DMS53 treated with DMSO at 0.1 percent for 48 hours (cell line): ENCODE results near the gene TTLL5.

ENCODE experiments used
- DNase-seq: peaks from one replicate; lab custom pipeline; 2025; ENCODE audit not compliant: unreplicated experiment; lab: John Stamatoyannopoulos, UW

TTLL5 gene, protein sequence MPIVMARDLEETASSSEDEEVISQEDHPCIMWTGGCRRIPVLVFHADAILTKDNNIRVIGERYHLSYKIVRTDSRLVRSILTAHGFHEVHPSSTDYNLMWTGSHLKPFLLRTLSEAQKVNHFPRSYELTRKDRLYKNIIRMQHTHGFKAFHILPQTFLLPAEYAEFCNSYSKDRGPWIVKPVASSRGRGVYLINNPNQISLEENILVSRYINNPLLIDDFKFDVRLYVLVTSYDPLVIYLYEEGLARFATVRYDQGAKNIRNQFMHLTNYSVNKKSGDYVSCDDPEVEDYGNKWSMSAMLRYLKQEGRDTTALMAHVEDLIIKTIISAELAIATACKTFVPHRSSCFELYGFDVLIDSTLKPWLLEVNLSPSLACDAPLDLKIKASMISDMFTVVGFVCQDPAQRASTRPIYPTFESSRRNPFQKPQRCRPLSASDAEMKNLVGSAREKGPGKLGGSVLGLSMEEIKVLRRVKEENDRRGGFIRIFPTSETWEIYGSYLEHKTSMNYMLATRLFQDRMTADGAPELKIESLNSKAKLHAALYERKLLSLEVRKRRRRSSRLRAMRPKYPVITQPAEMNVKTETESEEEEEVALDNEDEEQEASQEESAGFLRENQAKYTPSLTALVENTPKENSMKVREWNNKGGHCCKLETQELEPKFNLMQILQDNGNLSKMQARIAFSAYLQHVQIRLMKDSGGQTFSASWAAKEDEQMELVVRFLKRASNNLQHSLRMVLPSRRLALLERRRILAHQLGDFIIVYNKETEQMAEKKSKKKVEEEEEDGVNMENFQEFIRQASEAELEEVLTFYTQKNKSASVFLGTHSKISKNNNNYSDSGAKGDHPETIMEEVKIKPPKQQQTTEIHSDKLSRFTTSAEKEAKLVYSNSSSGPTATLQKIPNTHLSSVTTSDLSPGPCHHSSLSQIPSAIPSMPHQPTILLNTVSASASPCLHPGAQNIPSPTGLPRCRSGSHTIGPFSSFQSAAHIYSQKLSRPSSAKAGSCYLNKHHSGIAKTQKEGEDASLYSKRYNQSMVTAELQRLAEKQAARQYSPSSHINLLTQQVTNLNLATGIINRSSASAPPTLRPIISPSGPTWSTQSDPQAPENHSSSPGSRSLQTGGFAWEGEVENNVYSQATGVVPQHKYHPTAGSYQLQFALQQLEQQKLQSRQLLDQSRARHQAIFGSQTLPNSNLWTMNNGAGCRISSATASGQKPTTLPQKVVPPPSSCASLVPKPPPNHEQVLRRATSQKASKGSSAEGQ (N-terminal part only)

DNA sequence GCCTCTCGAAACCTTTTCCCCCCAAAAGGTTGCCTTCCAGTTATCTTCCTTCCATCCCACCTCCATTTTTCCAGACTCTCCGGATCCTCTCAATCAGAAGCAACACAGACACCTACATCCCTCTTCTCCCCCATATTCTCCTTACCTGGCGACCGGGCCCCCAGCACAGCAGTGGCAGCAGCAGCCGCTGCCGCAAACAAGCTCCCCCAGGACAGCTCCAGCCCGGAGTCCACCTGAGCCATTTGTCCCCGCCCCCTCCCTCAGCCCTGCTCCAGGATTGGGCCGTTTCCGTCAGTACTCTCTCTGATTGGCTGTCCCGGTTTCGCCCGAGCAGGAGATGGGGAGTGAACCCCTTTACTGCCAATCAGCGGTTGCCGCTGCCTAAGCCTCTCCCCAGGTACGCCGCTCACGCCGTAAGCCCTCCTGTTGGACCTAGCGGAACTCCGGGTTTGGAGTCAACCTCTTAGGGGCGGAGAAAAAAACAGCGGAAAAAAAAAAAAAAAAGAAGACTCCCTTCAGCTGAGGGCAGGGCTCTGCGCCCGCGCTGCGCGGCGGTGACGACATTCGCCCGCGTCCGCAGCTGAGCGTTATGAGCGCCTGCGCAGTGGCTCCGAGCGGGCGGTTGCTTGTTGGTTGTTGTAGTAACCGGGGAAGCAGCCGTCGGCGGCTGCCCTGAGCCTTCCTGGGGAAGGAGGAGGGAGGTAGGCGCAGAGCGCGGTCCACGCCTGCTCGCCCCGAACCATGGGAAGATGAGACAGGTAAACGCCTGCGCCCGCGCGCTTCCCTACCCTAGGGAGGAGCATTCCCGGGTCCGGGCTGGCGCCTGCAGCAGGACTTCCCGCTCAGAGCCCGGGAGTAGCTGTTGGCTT, at the start of gene TTLL5, which contains the start of gene ERG28:
TSS of gene TTLL5 (plus strand) at position 617 of the 869 bp plus-strand sequence. CDS start 1,904 bp downstream, outside the sequence.
TSS of gene ERG28 (minus strand) at position 247 of the 869 bp plus-strand sequence. CDS start 3,374 bp downstream, outside the sequence.
- DNase-seq: peak; percentile 94

DNA sequence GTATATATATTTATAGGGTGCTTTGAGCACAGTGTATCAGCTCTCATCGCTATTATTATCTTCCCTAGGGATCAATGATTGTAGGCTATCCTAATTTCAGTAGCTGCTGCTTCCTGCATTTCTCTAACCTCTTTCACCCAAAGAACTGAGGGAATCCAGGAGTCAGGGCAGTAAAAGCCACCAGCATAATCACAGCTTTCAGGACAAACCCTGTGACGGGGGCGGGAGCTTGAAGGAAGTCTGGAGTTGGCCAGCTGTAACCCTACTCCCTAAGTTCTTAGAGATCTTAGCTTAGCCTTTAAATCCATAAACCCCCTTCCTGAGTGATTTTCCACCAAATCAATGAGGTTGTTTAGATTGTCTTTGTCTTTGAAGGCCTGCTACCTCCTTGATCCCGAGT, 48.9 kb upstream of the TTLL5 start:
- DNase-seq: no peak

DNA sequence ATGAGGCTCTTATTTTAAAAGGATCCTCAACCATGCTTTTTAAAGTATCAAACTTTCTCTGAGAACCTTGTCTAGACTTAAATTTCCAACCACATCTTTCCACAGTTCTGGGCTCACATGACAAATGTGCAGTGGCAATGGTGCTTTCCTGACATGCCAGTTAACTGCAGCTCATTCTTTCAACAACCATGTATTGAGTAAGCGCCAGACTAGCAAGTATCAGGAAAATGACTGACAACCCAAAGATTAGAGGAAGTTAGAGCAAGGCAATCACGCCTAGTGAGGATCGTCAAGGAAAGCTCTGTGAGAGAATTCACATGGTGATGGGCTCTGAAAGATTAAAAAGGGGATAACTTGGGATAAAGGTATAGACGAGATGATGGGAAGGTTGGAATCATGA, 46.9 kb upstream of the TTLL5 start:
- DNase-seq: no peak

DNA sequence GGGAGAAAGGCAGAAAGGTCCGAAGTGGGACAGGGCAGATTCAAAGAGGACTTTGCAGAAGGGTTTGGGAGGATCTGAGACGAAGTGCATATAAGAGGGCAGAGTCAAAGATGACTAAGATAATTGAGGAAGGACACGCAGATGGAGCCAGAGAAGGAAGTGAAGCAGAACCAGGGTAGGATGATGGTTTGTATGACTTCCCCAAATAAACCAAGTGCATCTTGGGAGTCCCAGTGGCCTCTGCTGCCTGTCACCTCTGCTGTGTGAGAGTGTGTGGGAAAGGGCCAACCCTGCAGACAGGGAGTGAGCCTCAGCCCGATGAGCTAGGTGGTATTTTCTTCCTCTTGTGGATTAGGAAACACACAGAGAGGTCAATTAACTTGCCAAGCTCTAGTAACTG, 45.8 kb upstream of the TTLL5 start:
- DNase-seq: no peak

DNA sequence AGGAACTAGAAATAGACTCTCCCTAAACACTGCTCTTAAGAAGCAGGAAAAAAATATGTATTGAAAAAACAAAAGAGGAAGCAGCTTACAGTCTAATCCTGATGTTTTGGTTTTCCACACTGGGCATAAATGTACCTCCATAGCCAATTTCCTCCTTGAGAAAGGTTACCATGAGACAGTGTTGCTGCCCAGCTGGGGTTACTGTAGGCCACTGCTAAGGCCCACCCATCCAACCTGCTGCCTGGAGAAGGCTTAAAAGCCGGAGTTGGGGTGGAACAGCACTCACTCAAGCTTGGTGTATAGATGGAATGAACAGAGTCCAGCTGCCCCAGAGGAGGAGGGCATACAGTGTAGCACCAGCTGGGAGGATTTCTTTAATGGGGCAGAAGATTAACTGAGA, 41.5 kb upstream of the TTLL5 start:
- no peak for DNase-seq

DNA sequence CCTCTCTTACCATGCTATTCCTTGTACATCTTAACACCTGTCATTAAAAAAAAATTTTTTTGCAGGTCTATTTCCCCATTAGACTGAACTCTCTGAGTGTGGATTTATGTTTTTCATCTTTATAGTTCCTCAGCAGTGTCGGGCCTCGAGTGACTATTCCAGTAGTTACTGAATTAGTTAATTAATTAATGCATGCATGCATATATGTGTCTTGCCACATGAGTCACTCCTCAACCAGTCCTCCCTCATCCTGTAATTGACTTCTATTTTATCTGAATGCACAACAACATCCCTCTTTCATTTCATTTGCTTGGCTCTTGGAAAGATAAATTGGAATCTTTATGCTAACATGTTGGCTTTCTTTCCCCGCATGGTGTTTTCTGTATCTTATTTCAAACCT, 36.0 kb upstream of the TTLL5 start:
- DNase-seq: no peak

DNA sequence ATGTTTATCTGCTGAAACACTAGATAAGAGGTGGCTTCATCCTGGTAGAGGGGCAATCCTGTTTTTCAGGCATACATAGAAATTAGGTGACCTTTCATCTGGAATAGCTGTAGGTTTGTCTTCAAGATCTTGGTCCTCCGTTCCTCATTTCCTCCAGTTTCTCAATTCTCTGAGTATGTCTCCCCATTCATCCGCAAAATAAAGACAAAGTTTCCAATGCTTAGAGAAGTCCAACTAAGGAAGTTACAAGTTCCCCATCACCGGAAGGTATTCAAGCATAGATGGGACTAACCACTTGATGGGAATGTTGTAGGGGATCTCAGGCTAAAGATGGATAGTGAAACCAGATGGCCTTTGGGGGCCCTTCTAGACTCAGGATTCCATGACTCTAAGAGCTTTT, 34.6 kb upstream of the TTLL5 start:
- DNase-seq: no peak

DNA sequence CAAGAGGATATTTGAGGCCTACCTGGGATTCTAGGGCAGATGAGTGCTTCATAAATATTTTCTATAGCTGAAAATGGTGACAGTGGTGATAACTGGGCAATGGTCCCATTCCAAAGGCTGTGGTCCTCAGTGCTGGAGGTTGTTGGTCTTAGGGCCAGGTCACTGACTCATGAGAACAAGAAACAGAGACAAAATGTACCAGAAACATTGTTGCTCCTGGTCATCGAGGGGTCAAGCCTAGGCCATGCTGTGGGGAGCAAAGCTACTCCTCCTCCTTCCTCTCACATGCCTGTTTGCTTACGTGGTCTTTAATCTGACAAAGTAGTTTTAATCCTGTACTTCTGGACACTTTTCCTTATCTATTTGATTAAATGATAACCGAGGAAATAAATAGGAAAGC, 34.2 kb upstream of the TTLL5 start:
- DNase-seq: no peak

DNA sequence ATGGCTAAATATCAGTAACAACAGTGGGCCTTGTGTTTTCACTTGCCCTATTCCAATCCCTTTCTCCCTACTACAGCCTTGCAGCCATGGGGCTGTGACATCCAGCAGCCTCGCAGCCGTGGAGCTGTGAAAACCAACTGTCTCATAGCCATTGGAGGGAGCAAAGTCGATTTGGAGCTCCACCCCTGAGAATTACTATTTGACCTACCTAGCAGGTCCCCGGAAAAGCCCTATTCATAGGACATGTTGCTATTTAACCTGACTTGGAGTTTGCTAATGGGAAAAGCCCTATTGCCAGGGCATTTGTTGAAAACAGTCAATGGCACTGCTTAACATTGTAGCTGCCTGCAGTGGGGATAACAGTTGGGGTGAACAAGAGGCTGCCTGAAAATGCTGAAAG, 33.6 kb upstream of the TTLL5 start:
- no peak for DNase-seq

DNA sequence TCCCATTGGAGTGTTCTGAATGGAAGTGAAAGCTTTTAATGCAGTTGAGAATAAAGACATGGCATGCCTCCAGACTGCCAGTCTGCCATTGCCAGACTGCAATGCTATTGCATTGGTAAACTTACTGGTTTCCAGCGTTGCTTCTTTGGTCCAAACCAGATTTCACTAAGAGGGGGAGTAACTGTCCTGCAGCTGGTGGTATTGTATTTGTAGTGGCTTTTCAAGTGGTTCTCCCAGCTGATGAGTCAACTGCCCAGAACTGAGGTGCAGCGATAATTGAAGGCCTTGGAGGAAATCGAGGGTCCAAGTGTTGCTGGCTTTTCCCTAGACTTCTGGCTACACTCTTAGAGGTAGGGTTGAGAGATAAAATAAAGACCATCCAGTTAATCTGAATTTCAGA, 32.2 kb upstream of the TTLL5 start:
- DNase-seq: peak; percentile 75

DNA sequence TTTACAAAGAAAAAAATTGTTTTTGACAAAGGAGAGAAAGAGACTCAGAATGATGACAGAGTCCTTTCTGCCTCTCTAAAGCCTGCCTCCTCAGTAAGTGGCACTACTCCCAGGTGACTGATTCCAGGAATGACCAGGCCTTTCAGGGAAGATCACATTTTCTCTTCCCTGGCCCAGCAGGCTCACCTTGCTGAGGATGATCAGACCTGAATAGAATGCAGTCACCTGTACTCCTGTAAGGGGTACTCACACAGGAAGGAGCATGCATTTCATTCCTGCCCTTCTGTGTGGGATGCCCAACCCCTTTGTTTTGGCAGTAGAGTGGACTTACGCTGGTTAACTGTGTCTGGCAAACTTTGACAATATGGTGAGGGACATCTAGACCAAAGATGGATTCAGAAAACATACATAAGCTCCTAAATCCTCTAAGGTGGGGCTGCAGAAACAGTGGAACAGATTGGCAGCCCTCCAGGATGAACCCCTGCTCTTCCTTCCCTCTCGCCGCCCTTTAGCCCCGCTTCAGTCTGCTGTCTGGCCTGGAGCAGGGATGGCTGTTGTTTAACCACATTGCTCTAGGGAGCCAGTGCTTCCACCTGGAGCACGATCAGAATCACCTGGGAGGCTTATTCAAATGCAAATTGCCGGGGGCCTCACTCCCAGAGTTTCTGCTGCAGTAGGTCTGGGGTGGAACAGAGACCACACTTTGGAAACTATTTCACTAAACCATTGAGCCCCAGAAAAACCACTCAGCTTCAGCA, 30.2 kb upstream of the TTLL5 start:
- no peak for DNase-seq

DNA sequence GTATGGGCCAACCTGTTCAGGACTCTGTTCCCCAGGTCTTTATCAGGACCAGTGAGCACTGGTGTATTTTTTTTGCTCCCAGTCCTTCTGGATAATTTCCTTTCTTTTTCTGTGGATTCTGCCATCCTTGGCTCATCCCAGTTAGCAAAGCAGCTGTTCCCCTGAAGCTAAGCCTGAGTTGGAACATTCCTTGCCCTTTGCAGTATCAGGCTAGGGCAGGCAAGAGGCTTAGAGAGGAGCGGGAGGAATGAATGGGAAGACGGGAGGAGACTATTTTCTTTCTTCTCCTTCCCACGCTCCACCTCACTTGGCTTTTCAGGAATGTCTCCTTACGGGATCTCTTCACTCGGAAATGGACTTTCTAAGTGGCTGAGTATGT, 29.6 kb upstream of the TTLL5 start:
- no peak for DNase-seq

DNA sequence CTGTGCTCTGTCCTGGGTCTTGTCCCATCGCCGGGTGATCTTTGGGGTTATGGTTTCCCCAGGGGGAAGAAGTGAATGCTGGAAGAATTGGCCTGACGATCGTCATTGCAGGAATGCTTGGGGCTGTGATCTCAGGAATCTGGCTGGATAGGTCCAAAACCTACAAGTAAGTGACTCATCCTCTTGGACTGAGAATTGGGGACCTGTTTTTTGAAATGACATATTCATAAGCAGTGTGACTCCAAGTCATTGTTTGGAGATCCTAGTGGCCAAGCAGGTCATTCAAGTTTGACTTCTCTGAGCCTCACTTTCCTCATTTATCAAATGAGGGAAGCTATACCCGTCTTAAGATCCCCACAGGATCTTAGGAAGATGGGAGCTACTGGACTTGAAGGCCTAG, 26.2 kb upstream of the TTLL5 start:
- no peak for DNase-seq

DNA sequence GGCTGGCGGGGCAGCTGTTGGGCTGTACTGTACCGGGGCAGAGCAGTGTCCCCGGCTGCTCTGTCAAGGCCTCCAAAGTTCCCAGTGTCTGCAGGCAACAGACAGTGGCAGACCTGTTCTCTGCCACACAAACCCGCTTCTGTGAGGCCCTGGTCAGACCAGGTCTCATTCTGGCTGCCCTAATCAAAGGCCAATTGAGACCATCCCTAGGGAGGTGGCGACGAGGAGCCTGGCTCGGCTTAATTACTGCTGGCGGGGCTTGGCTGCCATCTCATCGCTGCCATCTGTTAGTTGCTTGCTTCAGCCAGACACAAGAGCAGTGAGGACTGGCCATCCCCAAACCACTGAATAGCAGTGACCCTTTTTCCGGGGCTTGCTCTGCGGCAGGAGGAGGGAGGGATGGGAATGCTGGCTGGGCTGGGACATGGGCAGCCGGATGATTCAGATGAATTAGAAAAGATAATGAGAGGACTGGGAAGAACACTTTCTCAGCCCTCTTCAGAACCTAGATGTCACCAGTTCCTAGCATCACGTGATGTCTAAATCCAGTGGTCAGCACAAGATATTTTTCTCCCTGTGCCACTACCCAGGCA, 24.9 kb upstream of the TTLL5 start:
- no peak for DNase-seq

DNA sequence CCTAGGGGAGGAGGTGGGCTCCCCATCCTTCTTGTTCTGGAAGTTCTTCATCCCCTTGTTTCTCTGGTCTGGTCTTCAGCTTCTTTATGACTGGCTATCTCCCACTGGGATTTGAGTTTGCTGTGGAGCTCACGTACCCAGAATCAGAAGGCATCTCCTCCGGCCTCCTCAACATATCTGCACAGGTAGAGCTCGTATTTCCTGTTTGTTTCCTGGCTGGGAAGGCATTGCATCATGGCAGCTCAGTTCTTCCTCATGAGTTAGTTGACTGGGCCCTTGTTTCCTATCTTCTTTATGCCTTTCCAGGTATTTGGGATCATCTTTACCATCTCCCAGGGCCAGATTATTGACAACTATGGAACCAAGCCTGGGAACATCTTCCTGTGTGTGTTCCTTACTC, 20.2 kb upstream of the TTLL5 start:
- no peak for DNase-seq

DNA sequence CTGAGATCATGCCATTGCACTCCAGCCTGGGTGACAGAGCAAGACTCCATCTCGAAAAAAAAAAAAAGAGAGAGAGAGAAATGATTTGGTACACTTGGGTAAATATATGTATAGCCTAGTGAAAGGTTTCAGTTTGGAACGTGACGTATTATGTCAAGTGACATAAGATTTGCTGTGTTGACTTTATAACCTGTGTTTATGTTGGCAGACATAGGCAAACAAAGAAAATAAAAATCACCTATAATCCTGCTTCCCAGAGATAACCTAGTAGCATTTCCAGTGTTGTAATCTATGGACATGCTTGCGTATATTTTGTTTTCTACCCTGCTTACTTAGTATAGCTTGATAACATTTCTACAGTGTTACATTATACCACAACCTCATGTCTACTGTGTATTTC, 17.1 kb upstream of the TTLL5 start:
- peak; percentile 76 for DNase-seq

DNA sequence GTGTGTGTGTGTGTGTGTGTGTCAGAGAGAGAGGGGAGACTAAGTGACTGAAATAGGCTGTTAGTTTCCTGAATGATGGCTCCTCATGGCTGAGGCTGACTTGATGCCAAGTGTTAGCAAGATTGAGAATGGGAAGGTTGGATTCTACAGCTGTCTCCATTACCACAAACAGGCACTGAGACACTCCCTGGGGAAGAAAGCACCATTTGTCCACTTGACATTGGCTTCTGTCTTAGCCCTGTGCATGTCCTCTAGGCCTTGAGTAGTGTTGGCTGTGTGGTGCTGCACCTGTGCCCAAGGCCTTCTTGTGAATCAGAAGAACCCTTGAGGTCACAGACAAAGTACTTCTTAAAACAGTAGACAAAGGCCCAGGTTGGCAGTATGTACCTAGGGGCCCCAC, 16.0 kb upstream of the TTLL5 start:
- DNase-seq: no peak

DNA sequence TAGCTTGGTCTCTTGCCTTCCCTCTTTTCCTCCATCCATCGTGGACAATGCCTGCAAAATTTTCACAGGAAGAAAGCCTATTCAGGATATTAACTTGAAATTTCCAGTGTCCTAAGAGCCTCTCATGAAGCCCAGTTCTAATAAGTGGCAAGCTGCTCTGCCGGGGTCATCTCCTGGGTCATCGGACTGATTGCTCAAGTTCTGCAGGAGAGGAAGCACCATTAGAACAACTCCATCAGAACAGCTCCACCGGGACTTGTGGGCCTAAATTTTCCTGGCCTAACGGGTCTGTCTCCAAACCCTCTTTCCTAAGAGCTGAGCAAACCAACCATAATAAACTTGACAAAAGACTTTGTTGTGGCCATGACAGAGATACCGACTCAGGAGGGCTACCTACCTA, 14.3 kb upstream of the TTLL5 start:
- no peak for DNase-seq

DNA sequence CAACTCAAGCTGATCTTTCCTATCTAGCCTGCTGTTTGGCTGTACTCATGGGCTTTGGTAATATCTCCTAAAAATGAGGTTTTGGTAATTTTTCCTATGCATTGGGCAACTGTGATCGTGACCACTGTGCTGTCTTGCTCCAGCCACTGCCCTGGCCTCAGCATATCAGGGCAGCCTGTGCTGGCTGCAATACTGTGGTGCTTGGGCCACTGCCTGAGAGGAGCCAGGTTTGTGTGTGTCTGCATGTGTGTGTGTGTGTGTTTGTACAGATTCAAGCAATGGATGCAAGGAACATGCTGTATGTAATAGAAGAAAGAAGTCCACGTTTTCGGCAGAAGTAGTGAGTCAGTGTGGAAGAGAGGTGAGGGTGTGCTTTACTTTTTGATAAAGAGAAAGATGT, 13.4 kb upstream of the TTLL5 start:
- DNase-seq: no peak
